Choroid plexus epithelial cell (primary cell): ENCODE results near the gene C6orf47.

ENCODE experiments used
- DNase-seq: peaks from one replicate; pipeline ENCODE4 v3.0.0-alpha.2; 2010; ENCODE audit warnings: low read depth
- H3K4me3 ChIP-seq: 2 replicates; pipeline ENCODE4 v1.5.1; 2011; ENCODE audit warnings: low read depth, mild to moderate bottlenecking, control low read depth, low read length, moderate library complexity
- TF ChIP-seq, protein P1 (sequence below): conservative IDR thresholded peaks from 2 replicates; pipeline ENCODE4 v1.5.1; 2011; ENCODE audit warnings: low read depth, mild to moderate bottlenecking, control low read depth, inconsistent platforms, low read length, moderate library complexity

Gene C6orf47

DNA sequence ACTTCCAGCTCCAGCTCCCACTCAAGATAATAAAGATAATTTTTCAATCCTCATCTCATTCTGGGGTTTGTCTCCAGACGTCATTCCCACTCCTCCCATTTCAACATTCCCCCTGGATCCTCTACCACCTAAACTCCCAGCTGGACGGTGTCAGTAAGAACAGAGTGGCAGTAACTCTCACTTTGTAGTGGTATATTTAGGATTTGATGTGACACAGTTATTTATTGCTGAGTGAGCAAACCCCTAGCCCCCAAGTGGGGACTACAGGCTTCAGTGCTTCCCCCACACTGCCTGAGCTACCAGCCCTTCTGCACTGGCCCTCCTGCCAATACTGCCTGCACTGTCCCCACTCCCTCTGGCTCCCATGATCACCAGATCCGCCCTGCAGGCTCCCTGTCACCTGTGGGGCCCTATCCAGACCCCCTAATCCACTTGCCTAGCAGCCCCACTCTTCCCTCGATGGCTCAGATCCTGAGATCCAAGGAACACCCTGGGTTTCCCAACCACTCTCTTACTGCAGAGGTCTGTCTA is 2.4 kb downstream of the C6orf47 start:
- DNase-seq: no peak
- no peak overlapping the region for H3K4me3 ChIP-seq
- TF ChIP-seq, protein P1, sequence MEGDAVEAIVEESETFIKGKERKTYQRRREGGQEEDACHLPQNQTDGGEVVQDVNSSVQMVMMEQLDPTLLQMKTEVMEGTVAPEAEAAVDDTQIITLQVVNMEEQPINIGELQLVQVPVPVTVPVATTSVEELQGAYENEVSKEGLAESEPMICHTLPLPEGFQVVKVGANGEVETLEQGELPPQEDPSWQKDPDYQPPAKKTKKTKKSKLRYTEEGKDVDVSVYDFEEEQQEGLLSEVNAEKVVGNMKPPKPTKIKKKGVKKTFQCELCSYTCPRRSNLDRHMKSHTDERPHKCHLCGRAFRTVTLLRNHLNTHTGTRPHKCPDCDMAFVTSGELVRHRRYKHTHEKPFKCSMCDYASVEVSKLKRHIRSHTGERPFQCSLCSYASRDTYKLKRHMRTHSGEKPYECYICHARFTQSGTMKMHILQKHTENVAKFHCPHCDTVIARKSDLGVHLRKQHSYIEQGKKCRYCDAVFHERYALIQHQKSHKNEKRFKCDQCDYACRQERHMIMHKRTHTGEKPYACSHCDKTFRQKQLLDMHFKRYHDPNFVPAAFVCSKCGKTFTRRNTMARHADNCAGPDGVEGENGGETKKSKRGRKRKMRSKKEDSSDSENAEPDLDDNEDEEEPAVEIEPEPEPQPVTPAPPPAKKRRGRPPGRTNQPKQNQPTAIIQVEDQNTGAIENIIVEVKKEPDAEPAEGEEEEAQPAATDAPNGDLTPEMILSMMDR: no peak

DNA sequence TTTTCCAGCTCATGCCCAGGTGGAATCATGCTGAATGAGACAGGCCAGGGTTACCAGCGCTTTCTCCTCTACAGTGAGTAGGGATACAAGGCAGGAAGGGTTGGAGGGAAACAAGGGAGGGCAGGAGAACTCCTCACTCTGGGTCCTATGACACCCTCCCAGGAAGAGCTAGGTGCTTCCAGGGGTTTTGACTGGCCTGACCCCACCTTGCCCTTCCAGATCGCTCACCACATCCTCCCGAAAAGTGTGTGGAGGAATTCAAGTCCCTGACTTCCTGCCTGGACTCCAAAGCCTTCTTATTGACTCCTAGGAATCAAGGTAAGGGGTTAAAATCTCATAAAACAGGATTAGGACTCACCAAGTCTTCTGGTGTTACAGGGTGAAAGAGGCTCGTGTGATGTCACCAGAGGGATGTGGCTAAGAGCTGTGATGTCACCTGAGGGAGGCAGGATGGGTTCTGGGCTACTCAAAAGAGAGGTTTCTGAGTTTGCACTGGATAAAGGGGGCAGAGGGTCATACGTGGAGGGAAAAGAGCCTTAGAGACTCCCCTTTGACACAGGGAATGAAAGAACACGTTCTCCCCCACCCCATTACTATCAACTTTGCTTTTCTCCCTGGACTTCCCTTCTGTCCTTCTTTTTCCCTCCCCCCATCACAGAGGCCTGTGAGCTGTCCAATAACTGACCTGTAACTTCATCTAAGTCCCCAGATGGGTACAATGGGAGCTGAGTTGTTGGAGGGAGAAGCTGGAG is 3.0 kb downstream of the C6orf47 start:
- TF ChIP-seq, protein P1: no peak
- no peak overlapping the region for H3K4me3 ChIP-seq
- DNase-seq: no peak

DNA sequence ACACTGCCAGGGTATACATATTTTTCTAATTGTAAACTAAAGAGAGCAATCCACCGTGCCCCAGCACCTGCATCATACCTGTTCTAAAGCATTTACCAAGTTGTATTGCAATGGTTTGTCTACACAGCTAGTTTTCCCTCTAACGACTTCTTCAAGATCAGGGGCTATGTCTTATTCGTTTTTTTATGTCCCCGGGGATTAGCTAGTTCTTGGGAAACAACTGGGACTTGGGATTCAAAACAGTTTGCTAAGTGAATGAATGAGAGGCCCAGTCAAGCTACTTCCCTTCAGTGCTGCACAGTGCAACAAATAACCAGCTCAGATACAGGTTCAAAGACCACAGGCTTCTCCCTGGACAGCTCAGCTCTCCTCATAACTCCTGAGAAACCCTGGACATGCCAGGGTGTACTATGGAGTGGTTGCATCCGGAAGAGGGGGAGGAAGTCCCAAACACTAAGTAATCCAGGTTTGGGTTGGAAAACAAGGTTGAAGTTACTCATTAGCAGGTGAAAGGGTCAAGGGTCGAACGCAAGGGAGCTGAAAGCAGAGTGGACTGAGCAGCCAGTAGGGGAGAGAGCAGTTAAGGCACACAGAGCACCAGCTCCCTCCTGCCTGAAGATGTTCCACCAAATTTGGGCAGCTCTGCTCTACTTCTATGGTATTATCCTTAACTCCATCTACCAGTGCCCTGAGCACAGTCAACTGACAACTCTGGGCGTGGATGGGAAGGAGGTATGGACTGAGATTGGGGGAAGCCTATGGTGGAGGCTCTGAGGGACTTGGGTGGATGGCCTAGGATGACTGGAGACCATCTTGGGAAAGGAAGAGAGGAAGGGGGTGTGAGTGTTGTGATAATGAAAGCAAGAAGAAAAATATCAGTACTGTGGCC is 5.0 kb downstream of the C6orf47 start, which contains the start of gene APOM:
Gene APOM, plus strand, starts transcription at position 546 of the 889 bp plus-strand sequence. Its CDS starts 73 bp downstream, at position 619.
- TF ChIP-seq, protein P1: no peak
- no peak for DNase-seq
- no peak within 1 kb of the TSS for H3K4me3 ChIP-seq

DNA sequence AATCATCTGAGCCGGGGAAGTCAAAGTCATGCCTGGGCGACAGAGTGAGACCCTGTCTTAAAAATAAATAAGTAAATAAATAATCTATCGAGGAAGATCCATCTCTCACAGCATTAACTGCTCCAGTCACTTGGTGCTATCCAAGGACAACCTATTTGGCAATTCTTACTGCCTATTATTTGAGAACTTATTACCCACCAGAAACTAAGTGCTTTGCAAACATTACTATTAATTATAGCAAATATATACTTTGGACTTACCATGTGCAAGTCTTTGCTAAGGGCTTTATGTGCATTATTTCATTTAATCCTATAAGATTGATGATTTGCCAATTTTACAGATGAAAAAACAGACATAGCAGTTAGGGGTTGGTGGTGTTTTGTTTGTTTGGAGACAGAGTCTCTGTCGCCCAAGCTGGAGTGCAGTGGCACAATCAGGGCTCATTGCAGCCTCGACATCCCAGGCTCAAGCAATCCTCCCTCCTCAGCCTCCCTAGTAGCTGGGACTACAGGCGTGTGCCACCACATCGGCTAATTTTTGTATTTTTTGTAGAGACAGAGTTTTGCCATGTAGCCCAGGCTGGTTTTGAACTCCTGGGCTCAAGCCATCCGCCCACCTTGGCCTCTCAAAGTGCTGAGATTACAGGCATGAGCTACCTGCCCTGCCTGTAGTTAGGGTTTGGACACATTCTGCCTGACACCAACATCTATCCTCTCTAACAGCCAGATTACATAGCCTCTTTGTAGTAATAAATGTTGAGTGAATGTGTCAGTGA is 5.8 kb downstream of the C6orf47 start:
- no peak overlapping the region for H3K4me3 ChIP-seq
- DNase-seq: no peak

DNA sequence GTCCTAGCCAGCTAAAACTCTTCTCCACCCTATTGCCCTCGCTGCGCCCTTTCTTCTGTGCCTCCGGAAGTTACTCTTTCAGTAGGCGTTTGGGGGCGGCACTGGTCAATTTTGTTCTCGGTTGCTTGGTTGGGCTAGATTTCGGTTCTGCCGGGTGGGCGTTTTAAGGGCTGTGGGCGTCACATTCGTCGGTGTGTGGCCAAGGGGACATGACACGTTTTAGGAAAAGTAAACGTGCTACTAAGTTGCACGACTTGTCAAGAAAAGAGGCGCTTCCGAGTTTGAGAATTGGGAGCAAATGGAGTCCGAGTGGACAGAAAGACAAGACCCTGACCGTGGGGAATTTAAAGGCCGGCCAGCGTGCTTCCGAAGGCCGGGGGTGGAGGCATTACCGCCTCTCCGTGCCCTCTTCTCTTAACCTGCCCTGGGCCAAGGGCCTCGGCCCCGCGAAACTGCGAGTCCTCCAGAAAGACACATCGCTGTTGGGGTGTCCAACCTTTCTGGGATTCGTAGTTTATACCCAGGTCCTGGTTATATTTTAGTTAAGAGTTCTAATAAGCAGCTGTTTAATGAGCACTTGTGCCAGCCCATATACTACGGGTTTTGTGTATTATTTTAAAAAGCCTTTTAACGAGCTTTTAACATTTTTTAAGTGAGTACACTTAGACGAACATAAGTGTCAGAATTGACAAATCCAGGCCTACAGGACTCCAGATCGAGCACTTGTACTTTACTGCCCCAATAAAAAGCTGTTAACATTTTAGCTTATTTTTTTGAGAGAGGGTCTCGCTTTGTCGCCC is 7.5 kb downstream of the C6orf47 start:
- TF ChIP-seq, protein P1: peak; percentile 32
- peak overlapping the region; percentile 89 for H3K4me3 ChIP-seq
- no peak for DNase-seq

More for the DNA sequence above, 5.8 kb downstream of the C6orf47 start:
- TF ChIP-seq, protein P1: no peak

DNA sequence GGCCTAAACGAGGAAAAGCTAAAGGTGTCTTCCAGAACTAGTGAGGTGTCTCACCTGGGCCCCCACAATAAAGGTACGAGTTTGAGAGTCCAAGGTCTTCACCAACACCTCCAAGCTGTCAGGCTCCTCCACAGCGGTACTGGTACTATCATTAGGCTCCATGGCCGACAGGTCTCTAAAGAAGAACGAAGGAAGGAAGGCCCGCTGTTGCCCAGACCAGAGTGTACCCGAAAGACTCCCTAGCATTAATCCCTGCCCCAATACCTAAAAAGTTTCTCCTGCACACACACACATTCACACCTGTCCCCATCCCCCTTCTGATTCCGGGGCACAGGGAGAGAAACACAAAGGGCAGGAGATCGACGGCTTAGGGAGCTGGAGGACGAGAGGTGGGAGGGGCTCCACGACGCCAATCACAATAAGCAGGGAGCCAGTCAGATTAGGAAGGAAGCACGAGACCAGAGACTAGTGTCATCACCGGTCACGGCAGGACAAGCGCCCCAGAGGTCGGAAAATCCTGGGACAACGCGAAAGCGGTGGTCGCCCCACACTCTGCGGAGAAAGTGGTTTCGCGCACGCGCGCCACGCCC is 8.9 kb downstream of the C6orf47 start:
- TF ChIP-seq, protein P1: no peak
- DNase-seq: peak; percentile 79
- peak overlapping the region; percentile 89 for H3K4me3 ChIP-seq
